ENCODE measurements around the gene LSM3. TPM values are rescaled to one million over a fixed set of nuclear protein-coding genes. Genes with fewer than 3 reads are reported as not detected.

LSM3 gene
- total RNA-seq, 1 donor from 2014 or later = 8.8 TPM

- H3K27ac ChIP-seq = no peak overlapping the region
- no peaks in the 10 kb centered on the region for H3K9me3 ChIP-seq
- DNase-seq (no peak), ATAC-seq (no peak)
- intact Hi-C loops (cut with DNase I) = no loop called here
- H3K4me3 ChIP-seq = no peak overlapping the region
- no peaks in the 10 kb centered on the region for H3K4me1 ChIP-seq
- no peaks in the 10 kb centered on the region for H3K36me3 ChIP-seq
- TF ChIP-seq CTCF (IDR thresholded peaks at IDR 0.05) = no peak
- H3K27me3 ChIP-seq = no peaks in the 10 kb centered on the region
Observed at GRCh38 chr3:14211621-14212020, 33.0 kb downstream of the LSM3 start.

DNA sequence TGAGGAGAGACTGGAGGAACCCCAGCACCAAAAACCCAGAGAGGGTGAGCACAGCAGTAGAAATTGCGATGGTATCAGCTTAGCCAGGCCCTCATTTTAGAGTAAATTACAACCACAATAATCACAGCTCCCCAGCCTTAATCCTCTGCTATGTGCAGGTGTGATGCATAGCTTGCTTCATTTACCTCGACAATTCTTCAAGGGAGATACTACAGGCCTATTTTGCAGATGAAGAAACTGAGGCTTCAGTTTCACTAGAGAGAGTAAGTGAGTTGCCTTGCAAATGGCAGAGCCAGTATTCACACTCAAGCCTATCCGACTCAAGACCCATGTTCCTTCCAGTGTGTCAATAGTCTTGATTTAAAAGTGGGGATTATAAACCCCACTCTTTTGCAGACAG, 33.4 kb downstream of the LSM3 start:
- ATAC-seq (no peak), DNase-seq (no peak)
- H3K27ac ChIP-seq = no peak overlapping the region
- H3K9me3 ChIP-seq = no peaks in the 10 kb centered on the region
- H3K4me1 ChIP-seq = no peaks in the 10 kb centered on the region
- no peaks in the 10 kb centered on the region for H3K27me3 ChIP-seq
- intact Hi-C loops (cut with DNase I) = no loop called here
- H3K36me3 ChIP-seq = no peaks in the 10 kb centered on the region
- H3K4me3 ChIP-seq = no peak overlapping the region
- TF ChIP-seq CTCF (IDR thresholded peaks at IDR 0.05) = no peak

- Histone ChIP-seq H3K27ac (no peak overlapping the region), H3K4me1 (no peaks in the 10 kb centered on the region), H3K27me3 (no peaks in the 10 kb centered on the region), H3K36me3 (no peaks in the 10 kb centered on the region), H3K9me3 (no peaks in the 10 kb centered on the region), H3K4me3 (no peak overlapping the region)
- DNase-seq = no peak
- no peak for ATAC-seq
- intact Hi-C loops (cut with DNase I) = no loop called here
- TF ChIP-seq CTCF (IDR thresholded peaks at IDR 0.05) = no peak
Observed at GRCh38 chr3:14213066-14213774, 34.6 kb downstream of the LSM3 start.

- no peak overlapping the region for H3K4me3 ChIP-seq
- no peaks in the 10 kb centered on the region for H3K36me3 ChIP-seq
- no peaks in the 10 kb centered on the region for H3K4me1 ChIP-seq
- no peak for DNase-seq
- intact Hi-C loops (cut with DNase I) = no loop called here
- no peak for TF ChIP-seq CTCF (IDR thresholded peaks at IDR 0.05)
- no peak overlapping the region for H3K27ac ChIP-seq
- ATAC-seq = no peak
- no peaks in the 10 kb centered on the region for H3K27me3 ChIP-seq
- H3K9me3 ChIP-seq = no peaks in the 10 kb centered on the region
Observed at GRCh38 chr3:14214764-14215163, 36.1 kb downstream of the LSM3 start.

DNA sequence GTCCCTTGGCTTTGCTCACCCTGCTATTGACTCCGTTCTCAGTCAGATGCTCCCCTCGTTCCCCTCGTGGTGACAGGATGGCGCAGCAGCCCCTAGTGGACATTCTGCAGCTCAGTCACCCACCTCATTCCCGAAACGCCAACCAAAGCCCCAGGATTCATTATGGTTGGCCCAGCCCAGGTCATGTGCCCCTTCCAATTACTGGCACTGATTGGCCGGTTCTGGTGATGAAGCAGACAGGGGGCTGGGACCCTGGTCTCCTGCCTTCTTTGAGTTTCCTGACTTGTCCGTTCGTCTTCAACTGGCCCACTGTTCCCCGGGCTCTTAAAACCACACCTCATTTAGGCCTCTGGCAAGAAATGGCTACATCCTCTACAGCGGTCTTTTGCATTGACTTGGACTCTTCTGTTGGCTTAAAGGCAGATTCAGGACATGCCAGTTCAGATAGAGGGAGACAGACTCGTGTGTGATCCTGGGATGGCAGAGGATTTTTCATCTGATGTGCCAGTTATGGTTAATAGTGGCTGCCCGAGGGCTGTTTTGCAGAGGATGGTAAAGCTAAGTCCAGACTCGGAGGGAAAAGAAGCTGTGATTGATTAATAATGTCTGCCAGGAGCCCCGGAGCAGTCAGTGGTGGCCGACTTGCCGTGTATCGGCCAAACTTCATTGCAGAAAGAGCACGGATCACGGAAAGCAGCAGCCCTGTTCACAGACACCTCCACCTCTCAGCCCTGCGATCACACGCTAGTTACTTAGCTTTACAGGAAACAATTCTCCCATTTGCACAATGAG, 37.8 kb downstream of the LSM3 start:
- H3K4me1 ChIP-seq = no peaks in the 10 kb centered on the region
- DNase-seq = no peak
- TF ChIP-seq CTCF (IDR thresholded peaks at IDR 0.05) = peak; percentile 29
- H3K27me3 ChIP-seq = no peaks in the 10 kb centered on the region
- intact Hi-C loops (cut with DNase I) = no loop called here
- H3K36me3 ChIP-seq = no peaks in the 10 kb centered on the region
- peak overlapping the region; percentile 11 for H3K4me3 ChIP-seq
- peak; percentile 46 for ATAC-seq
- peaks cover 6% of the 10 kb centered on the region for H3K9me3 ChIP-seq
- no peak overlapping the region for H3K27ac ChIP-seq

All from upper lobe of right lung (tissue), 1 donor.